B cell (primary cell): ENCODE measurements around the gene DAAM2. TPM values are rescaled to one million over a fixed set of nuclear protein-coding genes. Genes with fewer than 3 reads are reported as not detected.

Experiments used
- ATAC-seq: fragments of 200-7000 bp; cut with Tn5 transposase; one replicate; pipeline ENCODE4 v1.10.0; 2021; ENCODE audit warnings: low read depth, mild to moderate bottlenecking, moderate number of reproducible peaks, moderate library complexity
- CTCF ChIA-PET: fragments of 350-600 bp; sonication (Branson Sonifier 250); formaldehyde crosslinking; loops from one replicate; lab custom pipeline; 2021; ENCODE audit warnings: antibody characterized with exemption, inconsistent platforms; lab: Charles Lee
- POLR2A ChIA-PET: fragments of 350-600 bp; sonication (Branson Sonifier 250); formaldehyde crosslinking; loops from one replicate; lab custom pipeline; 2021; ENCODE audit warnings: antibody characterized with exemption; lab: Charles Lee
- DNase-seq: peaks from one replicate; pipeline ENCODE4 v3.0.0; 2013
- H2AFZ ChIP-seq: 2 replicates; pipeline ENCODE4 v1.6.1; 2012; ENCODE audit warnings: mild to moderate bottlenecking, low read depth, low read length; ENCODE audit not compliant: insufficient read depth, poor library complexity, severe bottlenecking
- H3K27ac ChIP-seq, 2 donors: 1 replicate in 1 of 2; 2 replicates in 1 of 2; pipeline ENCODE4 v1.5.1; 2012 to 2013; ENCODE audit warnings: low read length in 2 of 2, mild to moderate bottlenecking in 2 of 2, moderate library complexity in 1 of 2
- H3K27me3 ChIP-seq, 4 experiments: fragments of 200-600 bp in 1 of 4; sonication (generic) in 1 of 4; replicated peaks in 1 of 4; 1 replicate in 2 of 4; 2 replicates in 2 of 4; pipeline versions ENCODE4 v1.6.1 to v1.7.0; 2013 to 2016; ENCODE audit warnings: low read length in 3 of 4, mild to moderate bottlenecking in 2 of 4, mixed read lengths in 1 of 4, moderate library complexity in 1 of 4; ENCODE audit not compliant: insufficient read depth in 4 of 4, control insufficient read depth in 3 of 4; ENCODE audit errors: control extremely low read depth in 1 of 4
- H3K36me3 ChIP-seq, 2 experiments: replicated peaks in 1 of 2; 1 replicate in 1 of 2; 2 replicates in 1 of 2; pipeline versions ENCODE4 v1.6.1 to v1.7.1; 2013; ENCODE audit warnings: low read length in 1 of 2; ENCODE audit not compliant: insufficient read depth in 2 of 2, control insufficient read depth in 1 of 2; ENCODE audit errors: control extremely low read depth in 1 of 2, extremely low read depth in 1 of 2
- H3K4me1 ChIP-seq, 2 donors: fragments of 200-600 bp in 1 of 2; sonication (generic) in 1 of 2; 1 replicate in 1 of 2; 2 replicates in 1 of 2; pipeline versions ENCODE4 v1.5.1 to v1.6.1; 2013 to 2017; ENCODE audit warnings: low read length in 2 of 2; ENCODE audit not compliant: control insufficient read depth in 2 of 2, insufficient read depth in 2 of 2
- H3K4me2 ChIP-seq: replicated peaks from 2 replicates; pipeline ENCODE3; 2012; ENCODE audit warnings: mild to moderate bottlenecking, low read depth, low read length; ENCODE audit not compliant: poor library complexity, severe bottlenecking
- H3K4me3 ChIP-seq, 5 experiments: fragments of 200-600 bp in 1 of 5; sonication (generic) in 1 of 5; 1 replicate in 3 of 5; 2 replicates in 2 of 5; pipeline versions ENCODE4 v1.5.1 to v1.7.0; 2011 to 2016; ENCODE audit warnings: low read length in 4 of 5, mild to moderate bottlenecking in 4 of 5, low read depth in 2 of 5, control low read depth in 1 of 5, moderate library complexity in 1 of 5; ENCODE audit not compliant: insufficient read depth in 1 of 5; ENCODE audit errors: control extremely low read depth in 1 of 5, extremely low read depth in 1 of 5
- H3K79me2 ChIP-seq: fragments of 200-600 bp; sonication (generic); one replicate; pipeline ENCODE4 v1.6.0; 2016; ENCODE audit warnings: low read length; ENCODE audit not compliant: control insufficient read depth, insufficient read depth
- H3K9ac ChIP-seq: fragments of 200-600 bp; sonication (generic); 2 replicates; pipeline ENCODE4 v1.6.1; 2017; ENCODE audit warnings: mild to moderate bottlenecking, low read length, moderate library complexity
- H3K9me3 ChIP-seq, 3 donors: one replicate each; pipeline versions ENCODE4 v1.6.1 to v1.7.1; 2013; ENCODE audit warnings: low read length in 2 of 3; ENCODE audit not compliant: control insufficient read depth in 2 of 3, insufficient read depth in 1 of 3; ENCODE audit errors: control extremely low read depth in 1 of 3
- H4K20me1 ChIP-seq: 2 replicates; pipeline ENCODE4 v1.6.0; 2012; ENCODE audit warnings: mild to moderate bottlenecking, low read length; ENCODE audit not compliant: insufficient read depth, control insufficient read depth, poor library complexity, severe bottlenecking
- H3K27ac Mint-ChIP-seq: one replicate; pipeline ENCODE4 v1.8.0; 2021; ENCODE audit warnings: mixed read lengths
- H3K27me3 Mint-ChIP-seq: one replicate; pipeline ENCODE4 v1.8.0; 2021; ENCODE audit warnings: mixed read lengths
- H3K4me1 Mint-ChIP-seq: one replicate; pipeline ENCODE4 v1.8.0; 2021; ENCODE audit warnings: mixed read lengths
- H3K4me3 Mint-ChIP-seq: one replicate; pipeline ENCODE4 v1.8.0; 2021; ENCODE audit warnings: mixed read lengths
- H3K9me3 Mint-ChIP-seq: one replicate; pipeline ENCODE4 v1.8.0; 2022; ENCODE audit warnings: mixed read lengths; ENCODE audit not compliant: insufficient read depth
- CTCF ChIP-seq: fragments of 200-600 bp; IDR thresholded peaks from one replicate; pipeline ENCODE4 v1.8.0; 2022; ENCODE audit warnings: antibody characterized with exemption, mild to moderate bottlenecking
- EZH2 ChIP-seq: IDR thresholded peaks from 2 replicates; pipeline ENCODE4 v1.6.1; 2012; ENCODE audit warnings: borderline replicate concordance, low read depth, mild to moderate bottlenecking, moderate library complexity, low read length; ENCODE audit not compliant: insufficient read depth, poor library complexity, severe bottlenecking
- WGBS: methylation state at CpG from one replicate; pipeline ENCODE4 v1.1.5; 2013; ENCODE audit warnings: missing lambda C conversion rate; ENCODE audit not compliant: insufficient coverage; 5-methylcytosine and 5-hydroxymethylcytosine counted together
- intact Hi-C: fragments of 100-400 bp; cut with micrococcal nuclease; formaldehyde crosslinking; loops from one replicate; pipeline ENCODE4 v1.10.0; 2022
- polyA plus RNA-seq: library from polyadenylated mRNA; depleted of rRNA; stranded (reverse); fragments of >200 nt; gene quantifications from 2 replicates; pipeline ENCODE4 v1.2.3, GENCODE V29; 2012
- total RNA-seq, 2 donors: library from RNA; stranded (reverse); fragments of 120-200 nt in 1 of 2; gene quantifications; 1 replicate in 1 of 2; 2 replicates in 1 of 2; pipeline versions ENCODE4 v1.2.3 to v1.2.4, GENCODE V29; 2013 to 2022

The DAAM2 gene
- total and polyA plus RNA-seq, 2 donors (not counting 1 experiment from before 2014, with no cell fraction given): not detected

DNA sequence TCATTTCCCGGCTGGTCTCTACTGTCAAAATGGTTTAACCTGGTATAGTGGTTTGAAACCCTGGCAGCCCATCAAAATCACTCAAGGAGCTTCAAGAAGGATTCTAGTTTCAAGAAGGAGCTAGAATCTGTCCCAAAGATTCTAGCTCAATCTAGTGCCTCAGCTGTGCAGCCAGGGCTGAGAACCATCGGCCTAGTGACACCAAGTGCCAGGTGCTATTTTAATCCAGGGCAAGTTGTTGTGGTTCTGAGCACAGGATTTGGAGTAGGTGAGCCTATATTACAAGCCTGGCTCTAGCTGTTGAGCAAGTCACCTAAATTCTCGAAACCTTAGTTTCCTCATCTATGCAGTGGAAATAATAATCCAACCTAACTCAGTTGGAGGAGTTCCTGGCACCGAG, 138.4 kb downstream of the DAAM2 start:
- Histone ChIP-seq H3K79me2 (no peaks in the 10 kb centered on the region), H3K36me3 (no peaks in the 10 kb centered on the region), H2AFZ (no peak overlapping the region), H3K27me3 (peaks cover 0 to 13% (median 12%) of the 10 kb centered on the region in 4 experiments), H3K9me3 (peaks cover 0 to 16% (median 0%) of the 10 kb centered on the region in 3 donors), H3K9ac (no peak overlapping the region), H3K4me1 (peaks cover 0 to 4% of the 10 kb centered on the region in 2 donors), H3K4me3 (no peak overlapping the region), H3K4me2 (no peak overlapping the region), H3K27ac (no peak overlapping the region), H4K20me1 (no peaks in the 10 kb centered on the region)
- peaks cover 27% of the 10 kb centered on the region for H3K27me3 Mint-ChIP-seq
- peaks cover 5% of the 10 kb centered on the region for H3K4me1 Mint-ChIP-seq
- TF ChIP-seq EZH2 (no peak), CTCF (no peak)
- ChIA-PET POLR2A (no interaction called here), CTCF (no interaction called here)
- H3K27ac Mint-ChIP-seq: no peak overlapping the region
- intact Hi-C loops: no loop called here
- no peak overlapping the region for H3K4me3 Mint-ChIP-seq
- ATAC-seq: no peak
- no peaks in the 10 kb centered on the region for H3K9me3 Mint-ChIP-seq
- WGBS: 86% methylated on average over 2 of the region's 4 CpGs
- no peak for DNase-seq

DNA sequence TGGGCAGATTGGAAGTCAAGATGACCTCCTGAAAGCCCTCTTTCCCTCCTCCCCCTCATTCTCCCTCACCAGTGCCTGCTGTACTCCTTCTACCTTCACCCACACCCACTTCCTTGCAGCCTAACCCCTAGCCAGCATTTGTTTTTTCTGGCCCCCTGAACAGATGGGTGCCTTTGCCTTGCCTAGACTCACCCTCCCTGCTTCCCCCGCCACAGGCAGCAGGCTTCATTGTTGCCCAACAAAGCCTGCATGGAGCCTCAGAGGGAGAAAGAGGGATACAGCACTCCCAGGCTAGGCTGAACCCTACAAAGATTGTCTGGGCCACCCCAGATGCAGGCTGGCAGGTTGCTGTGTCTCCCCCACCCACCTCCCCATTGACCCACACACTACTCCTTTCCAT, 139.4 kb downstream of the DAAM2 start:
- Histone ChIP-seq H3K4me1 (peaks cover 0 to 4% of the 10 kb centered on the region in 2 donors), H3K9ac (no peak overlapping the region), H3K79me2 (no peaks in the 10 kb centered on the region), H4K20me1 (no peaks in the 10 kb centered on the region), H3K4me3 (no peak overlapping the region), H2AFZ (no peak overlapping the region), H3K36me3 (no peaks in the 10 kb centered on the region), H3K27ac (no peak overlapping the region), H3K9me3 (peaks cover 0 to 10% (median 0%) of the 10 kb centered on the region in 3 donors), H3K4me2 (no peak overlapping the region), H3K27me3 (peaks cover 0 to 18% (median 17%) of the 10 kb centered on the region in 4 experiments)
- ChIA-PET POLR2A (no interaction called here), CTCF (no interaction called here)
- H3K27me3 Mint-ChIP-seq: peaks cover 33% of the 10 kb centered on the region
- WGBS: 93% methylated on average over 1 of the region's 1 CpG
- no peak overlapping the region for H3K27ac Mint-ChIP-seq
- no peaks in the 10 kb centered on the region for H3K9me3 Mint-ChIP-seq
- TF ChIP-seq EZH2 (no peak), CTCF (no peak)
- DNase-seq (no peak), ATAC-seq (no peak)
- no peak overlapping the region for H3K4me3 Mint-ChIP-seq
- peaks cover 5% of the 10 kb centered on the region for H3K4me1 Mint-ChIP-seq
- intact Hi-C loops: no loop called here
